BLaER1 (cell line): ENCODE data around the gene NELFA.

Experiments
- H3K27ac ChIP-seq: shearing (Covaris generic); formaldehyde crosslinking; 2 replicates; pipeline ENCODE4 v1.8.1; 2022
- H3K27me3 ChIP-seq: shearing (Covaris generic); formaldehyde crosslinking; 2 replicates; pipeline ENCODE4 v1.8.1; 2022
- H3K36me3 ChIP-seq: shearing (Covaris generic); formaldehyde crosslinking; 2 replicates; pipeline ENCODE4 v1.8.1; 2022
- H3K4me1 ChIP-seq: shearing (Covaris generic); formaldehyde crosslinking; 2 replicates; pipeline ENCODE4 v1.8.1; 2022
- H3K4me2 ChIP-seq: shearing (Covaris generic); formaldehyde crosslinking; 2 replicates; pipeline ENCODE4 v1.8.1; 2022
- H3K4me3 ChIP-seq: shearing (Covaris generic); formaldehyde crosslinking; 2 replicates; pipeline ENCODE4 v1.8.1; 2022
- H3K9ac ChIP-seq: shearing (Covaris generic); formaldehyde crosslinking; 2 replicates; pipeline ENCODE4 v1.8.1; 2022
- H3K9me3 ChIP-seq: shearing (Covaris generic); formaldehyde crosslinking; 2 replicates; pipeline ENCODE4 v1.8.1; 2022
- H4K20me1 ChIP-seq: shearing (Covaris generic); formaldehyde crosslinking; 2 replicates; pipeline ENCODE4 v1.8.1; 2022
- Cebpa-rat ChIP-seq: shearing (Covaris generic); IDR thresholded peaks from 2 replicates; pipeline ENCODE4 v1.8.1; 2022

NELFA gene

DNA sequence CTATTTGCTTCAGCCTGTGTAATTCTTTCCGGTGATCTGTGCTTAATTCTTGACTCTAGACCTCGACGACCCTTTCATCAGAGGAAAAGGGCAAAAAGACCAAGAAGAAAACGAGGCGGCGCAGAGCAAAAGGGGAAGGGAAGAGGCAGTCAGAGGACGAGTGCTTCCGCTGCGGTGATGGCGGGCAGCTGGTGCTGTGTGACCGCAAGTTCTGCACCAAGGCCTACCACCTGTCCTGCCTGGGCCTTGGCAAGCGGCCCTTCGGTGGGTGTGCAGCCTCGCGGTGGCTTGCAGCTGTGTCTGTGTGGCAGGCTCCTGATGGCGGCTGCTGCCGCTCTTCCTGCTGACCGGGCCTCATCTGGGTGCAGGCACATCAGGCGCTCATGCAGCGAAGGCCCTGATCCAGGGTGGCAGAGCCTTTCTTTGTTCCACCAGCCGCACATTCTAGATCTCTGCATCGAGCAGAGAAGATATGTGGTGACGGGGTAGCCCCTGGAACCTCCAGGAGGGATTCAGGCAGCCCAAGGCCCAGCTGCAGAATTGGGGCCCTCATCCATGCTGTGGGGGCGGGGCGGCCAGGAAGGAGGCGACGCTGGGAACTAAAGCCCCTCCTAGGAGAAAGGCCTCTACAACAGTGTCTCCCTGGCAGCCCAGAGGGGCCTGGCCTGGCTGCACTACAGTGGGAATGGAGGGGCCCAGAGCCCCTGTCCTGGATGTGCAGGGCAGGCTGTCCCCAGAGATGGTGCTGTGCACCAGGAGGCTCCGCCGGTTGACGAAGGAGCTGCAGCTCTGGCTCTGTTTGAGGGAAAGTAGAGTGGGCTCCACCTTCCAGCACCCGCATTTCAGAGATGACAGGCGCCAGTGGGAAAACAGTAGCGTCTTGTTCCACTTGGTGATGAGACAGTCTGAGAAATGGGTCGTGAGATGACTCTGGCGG, 32.1 kb downstream of the NELFA start:
- Histone ChIP-seq H4K20me1 (peaks cover 68% of the 10 kb centered on the region), H3K27ac (no peak overlapping the region), H3K9me3 (no peaks in the 10 kb centered on the region), H3K4me2 (no peak overlapping the region), H3K36me3 (peaks cover 100% of the 10 kb centered on the region), H3K4me3 (no peak overlapping the region), H3K9ac (no peak overlapping the region), H3K27me3 (no peaks in the 10 kb centered on the region), H3K4me1 (no peaks in the 10 kb centered on the region; the same call in 1 of the 2 replicates)
- no peak for TF ChIP-seq Cebpa-rat

- peaks cover 100% of the 10 kb centered on the region for H3K36me3 ChIP-seq
- no peak for TF ChIP-seq Cebpa-rat
- no peaks in the 10 kb centered on the region for H3K27me3 ChIP-seq
- no peaks in the 10 kb centered on the region for H3K4me1 ChIP-seq
- H3K4me2 ChIP-seq: no peak overlapping the region
- H3K4me3 ChIP-seq: no peak overlapping the region
- no peak overlapping the region for H3K27ac ChIP-seq
- H3K9ac ChIP-seq: no peak overlapping the region
- no peaks in the 10 kb centered on the region for H3K9me3 ChIP-seq
- peaks cover 68% of the 10 kb centered on the region for H4K20me1 ChIP-seq
Observed at GRCh38 chr4:1975880-1976279, 32.9 kb downstream of the NELFA start.

- no peak for TF ChIP-seq Cebpa-rat
- Histone ChIP-seq H3K36me3 (peaks cover 100% of the 10 kb centered on the region), H3K4me2 (no peak overlapping the region), H3K27me3 (no peaks in the 10 kb centered on the region), H3K9me3 (no peaks in the 10 kb centered on the region), H4K20me1 (peaks cover 68% of the 10 kb centered on the region), H3K4me1 (no peaks in the 10 kb centered on the region), H3K27ac (no peak overlapping the region), H3K9ac (no peak overlapping the region), H3K4me3 (no peak overlapping the region)
Observed at GRCh38 chr4:1975391-1975801, 33.4 kb downstream of the NELFA start.

GRCh38 chr4:1974840-1975239, 33.9 kb downstream of the NELFA start:
- Histone ChIP-seq H3K9me3 (no peaks in the 10 kb centered on the region), H3K4me2 (no peak overlapping the region), H3K4me3 (no peak overlapping the region), H3K9ac (no peak overlapping the region), H3K36me3 (peaks cover 100% of the 10 kb centered on the region), H4K20me1 (peaks cover 65% of the 10 kb centered on the region), H3K4me1 (no peaks in the 10 kb centered on the region), H3K27ac (no peak overlapping the region), H3K27me3 (no peaks in the 10 kb centered on the region)
- no peak for TF ChIP-seq Cebpa-rat

DNA sequence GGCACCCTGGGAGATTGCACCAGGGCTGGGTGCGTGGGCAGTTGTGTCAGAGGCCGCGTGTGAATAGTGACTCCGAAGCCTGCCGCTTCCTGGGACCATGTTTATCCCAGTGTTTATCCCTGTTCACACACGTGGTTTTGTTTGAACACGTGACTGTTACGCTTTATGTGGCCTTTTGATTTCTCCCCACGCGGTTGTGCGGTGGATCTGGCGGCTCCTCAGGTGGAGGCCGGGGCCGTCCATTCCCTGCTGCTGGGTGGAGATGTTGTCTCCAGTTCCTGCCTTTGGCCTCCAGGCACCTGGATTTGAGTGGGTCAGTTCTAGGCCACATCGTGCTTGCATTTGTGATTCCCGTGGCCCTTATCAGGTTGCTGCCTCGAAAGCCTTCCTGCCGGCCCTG, 35.1 kb downstream of the NELFA start:
- no peak overlapping the region for H3K4me3 ChIP-seq
- H3K9ac ChIP-seq: no peak overlapping the region
- H3K4me2 ChIP-seq: no peak overlapping the region
- H3K27me3 ChIP-seq: no peaks in the 10 kb centered on the region
- H3K27ac ChIP-seq: no peak overlapping the region
- no peaks in the 10 kb centered on the region for H3K9me3 ChIP-seq
- peaks cover 100% of the 10 kb centered on the region for H3K36me3 ChIP-seq
- no peak for TF ChIP-seq Cebpa-rat
- no peaks in the 10 kb centered on the region for H3K4me1 ChIP-seq
- H4K20me1 ChIP-seq: peaks cover 54% of the 10 kb centered on the region

- H3K36me3 ChIP-seq: peaks cover 100% of the 10 kb centered on the region
- H3K9ac ChIP-seq: no peak overlapping the region
Observed at GRCh38 chr4:1973218-1973617, 35.6 kb downstream of the NELFA start.

DNA sequence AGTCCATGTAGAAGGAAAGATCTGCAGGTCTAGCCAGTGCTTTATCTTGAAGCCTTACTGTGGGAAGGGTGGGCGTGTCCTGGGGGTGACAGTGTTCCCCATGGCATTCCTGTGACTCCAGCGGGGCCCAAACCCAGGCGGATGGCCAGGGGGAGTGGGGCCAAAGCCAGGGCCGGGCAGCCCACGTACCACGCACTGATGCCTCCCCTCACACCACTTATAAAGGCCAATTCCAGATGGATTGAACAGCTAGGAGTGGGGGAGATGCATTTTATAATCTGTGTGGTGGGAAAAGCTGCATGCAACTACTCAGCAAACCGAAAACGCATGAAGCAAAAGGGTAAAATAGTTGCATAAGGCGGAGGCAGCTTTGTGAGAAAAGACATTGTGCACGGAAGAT, 36.4 kb downstream of the NELFA start:
- H3K9ac ChIP-seq: no peak overlapping the region
- H3K36me3 ChIP-seq: peaks cover 100% of the 10 kb centered on the region
- H3K27ac ChIP-seq: no peak overlapping the region
- H3K9me3 ChIP-seq: no peaks in the 10 kb centered on the region
- H4K20me1 ChIP-seq: peaks cover 52% of the 10 kb centered on the region
- no peak overlapping the region for H3K4me3 ChIP-seq
- no peak for TF ChIP-seq Cebpa-rat
- H3K27me3 ChIP-seq: no peaks in the 10 kb centered on the region
- H3K4me1 ChIP-seq: no peaks in the 10 kb centered on the region
- H3K4me2 ChIP-seq: no peak overlapping the region

More at GRCh38 chr4:1973218-1973617, 35.6 kb downstream of the NELFA start:
- TF ChIP-seq Cebpa-rat: no peak
- no peak overlapping the region for H3K4me2 ChIP-seq
- no peak overlapping the region for H3K27ac ChIP-seq
- no peaks in the 10 kb centered on the region for H3K9me3 ChIP-seq
- H4K20me1 ChIP-seq: peaks cover 52% of the 10 kb centered on the region
- H3K27me3 ChIP-seq: no peaks in the 10 kb centered on the region
- H3K4me3 ChIP-seq: no peak overlapping the region
- H3K4me1 ChIP-seq: no peaks in the 10 kb centered on the region

GRCh38 chr4:1971456-1972200, 37.1 kb downstream of the NELFA start:
- Histone ChIP-seq H3K9ac (no peak overlapping the region), H3K27ac (no peak overlapping the region), H3K9me3 (no peaks in the 10 kb centered on the region), H4K20me1 (peaks cover 56% of the 10 kb centered on the region), H3K36me3 (peaks cover 100% of the 10 kb centered on the region), H3K4me3 (no peak overlapping the region), H3K4me2 (no peak overlapping the region), H3K27me3 (no peaks in the 10 kb centered on the region), H3K4me1 (no peaks in the 10 kb centered on the region)
- no peak for TF ChIP-seq Cebpa-rat

- no peak overlapping the region for H3K4me2 ChIP-seq
- H3K9me3 ChIP-seq: no peaks in the 10 kb centered on the region
- H3K27ac ChIP-seq: no peak overlapping the region
- H3K27me3 ChIP-seq: no peaks in the 10 kb centered on the region
- TF ChIP-seq Cebpa-rat: no peak
- peaks cover 56% of the 10 kb centered on the region for H4K20me1 ChIP-seq
- no peak overlapping the region for H3K9ac ChIP-seq
- H3K36me3 ChIP-seq: peaks cover 98% of the 10 kb centered on the region
- no peaks in the 10 kb centered on the region for H3K4me1 ChIP-seq
- H3K4me3 ChIP-seq: no peak overlapping the region
Observed at GRCh38 chr4:1970926-1971325, 37.8 kb downstream of the NELFA start.
